ENCODE results near the gene PTPRD. TPM values are rescaled to one million over a fixed set of nuclear protein-coding genes. Genes with fewer than 3 reads are reported as not detected.

Gene PTPRD
- total RNA-seq, 2 donors from 2014 or later = 12.1 to 13.4 TPM

- intact Hi-C loops (cut with DNase I) = no loop called here
- DNase-seq = no peak
- no peak for ATAC-seq
Measured at GRCh38 chr9:8860925-8861324, 1751.9 kb downstream of the PTPRD start.

- no peak for DNase-seq
- intact Hi-C loops (cut with DNase I) = no loop called here
Measured at GRCh38 chr9:8860086-8860485, 1752.7 kb downstream of the PTPRD start.

GRCh38 chr9:8859416-8859815 lies 1753.4 kb downstream of the PTPRD start:
- intact Hi-C loops (cut with DNase I) = no loop called here
- ATAC-seq = no peak
- DNase-seq = no peak

More at GRCh38 chr9:8860086-8860485, 1752.7 kb downstream of the PTPRD start:
- no peak for ATAC-seq

- ATAC-seq (peak in 1 of 2 donors; percentile 49), DNase-seq (no peak)
- intact Hi-C loops (cut with DNase I) = no loop called here
Measured at GRCh38 chr9:8858596-8859161, 1754.1 kb downstream of the PTPRD start.

GRCh38 chr9:8857926-8858595 lies 1754.7 kb downstream of the PTPRD start:
- ATAC-seq (peak; percentile 87 to 91), DNase-seq (peak; percentile 68)
- intact Hi-C loops (cut with DNase I) = no loop called here

- intact Hi-C loops (cut with DNase I) = no loop called here
- ATAC-seq (peak; percentile 48 to 54), DNase-seq (peak; percentile 29)
Measured at GRCh38 chr9:8857068-8857925, 1755.5 kb downstream of the PTPRD start.

- DNase-seq (no peak), ATAC-seq (no peak)
- intact Hi-C loops (cut with DNase I) = no loop called here
Measured at GRCh38 chr9:8856396-8857067, 1756.3 kb downstream of the PTPRD start.

- ATAC-seq = no peak
- intact Hi-C loops (cut with DNase I) = no loop called here
Measured at GRCh38 chr9:8855046-8855445, 1757.8 kb downstream of the PTPRD start.

GRCh38 chr9:8852301-8852864 lies 1760.4 kb downstream of the PTPRD start:
- no peak for DNase-seq
- no peak for ATAC-seq
- intact Hi-C loops (cut with DNase I) = no loop called here

More at GRCh38 chr9:8855046-8855445, 1757.8 kb downstream of the PTPRD start:
- DNase-seq = no peak

GRCh38 chr9:8850914-8851313 lies 1761.9 kb downstream of the PTPRD start:
- ATAC-seq (no peak), DNase-seq (no peak)
- intact Hi-C loops (cut with DNase I) = no loop called here

- DNase-seq = no peak
- ATAC-seq = no peak
- intact Hi-C loops (cut with DNase I) = no loop called here
Measured at GRCh38 chr9:8845808-8846207, 1767.0 kb downstream of the PTPRD start.

- ATAC-seq (peak; percentile 47 to 82), DNase-seq (peak; percentile 20)
- intact Hi-C loops (cut with DNase I) = no loop called here
Measured at GRCh38 chr9:8845376-8845775, 1767.4 kb downstream of the PTPRD start.

- intact Hi-C loops (cut with DNase I) = no loop called here
- ATAC-seq (no peak), DNase-seq (no peak)
Measured at GRCh38 chr9:8844549-8844948, 1768.3 kb downstream of the PTPRD start.

- no peak for ATAC-seq
- DNase-seq = no peak
- intact Hi-C loops (cut with DNase I) = no loop called here
Measured at GRCh38 chr9:8842402-8843193, 1770.2 kb downstream of the PTPRD start.

GRCh38 chr9:8838136-8838535 lies 1774.7 kb downstream of the PTPRD start:
- intact Hi-C loops (cut with DNase I) = no loop called here
- no peak for DNase-seq
- no peak for ATAC-seq

- DNase-seq (no peak), ATAC-seq (no peak)
- intact Hi-C loops (cut with DNase I) = no loop called here
Measured at GRCh38 chr9:8835291-8835690, 1777.5 kb downstream of the PTPRD start.

GRCh38 chr9:8832955-8833354 lies 1779.8 kb downstream of the PTPRD start:
- no peak for ATAC-seq
- intact Hi-C loops (cut with DNase I) = no loop called here
- DNase-seq = no peak

- ATAC-seq (no peak), DNase-seq (no peak)
- intact Hi-C loops (cut with DNase I) = no loop called here
Measured at GRCh38 chr9:8832386-8832785, 1780.4 kb downstream of the PTPRD start.

- DNase-seq (no peak), ATAC-seq (no peak)
- intact Hi-C loops (cut with DNase I) = no loop called here
Measured at GRCh38 chr9:8831568-8831967, 1781.2 kb downstream of the PTPRD start.
